OCI-LY1 (cell line): ENCODE data around the gene SLC9A6.

Experiments
- H2AFZ ChIP-seq: fragments of 200-600 bp; sonication (generic), shearing (Covaris generic); 2 replicates; pipeline ENCODE4 v1.6.0; 2014; ENCODE audit warnings: antibody characterized with exemption, mild to moderate bottlenecking, low read length
- H3F3A ChIP-seq: fragments of 200-600 bp; sonication (generic), shearing (Covaris generic); 2 replicates; pipeline ENCODE4 v1.6.0; 2014; ENCODE audit warnings: mild to moderate bottlenecking, antibody characterized with exemption, low read length, moderate library complexity; ENCODE audit not compliant: insufficient read depth
- H3K27ac ChIP-seq: fragments of 200-600 bp; sonication (generic); 2 replicates; pipeline ENCODE4 v1.5.1; 2014; ENCODE audit warnings: low read length, mixed run types, mild to moderate bottlenecking, low read depth; ENCODE audit not compliant: poor library complexity, severe bottlenecking
- H3K27me3 ChIP-seq: fragments of 200-600 bp; sonication (generic); 2 replicates; pipeline ENCODE4 v1.6.0; 2014; ENCODE audit warnings: antibody characterized with exemption, mild to moderate bottlenecking, low read length, moderate library complexity; ENCODE audit not compliant: insufficient read depth
- H3K36me3 ChIP-seq: fragments of 200-600 bp; sonication (generic); 2 replicates; pipeline ENCODE4 v1.6.1; 2014; ENCODE audit warnings: mild to moderate bottlenecking, antibody characterized with exemption, low read length, moderate library complexity, mixed read lengths; ENCODE audit not compliant: insufficient read depth
- H3K4me1 ChIP-seq: fragments of 200-600 bp; sonication (generic); 2 replicates; pipeline ENCODE4 v1.5.1; 2014; ENCODE audit warnings: mild to moderate bottlenecking, low read length, moderate library complexity; ENCODE audit not compliant: insufficient read depth, severe bottlenecking
- H3K4me2 ChIP-seq: fragments of 200-600 bp; sonication (generic), shearing (Covaris generic); 2 replicates; pipeline ENCODE4 v1.6.1; 2014; ENCODE audit warnings: low read length
- H3K4me3 ChIP-seq: fragments of 200-600 bp; sonication (generic); 2 replicates; pipeline ENCODE4 v1.5.1; 2014; ENCODE audit warnings: low read length, low read depth, mild to moderate bottlenecking, mixed read lengths; ENCODE audit not compliant: poor library complexity, severe bottlenecking
- H3K79me2 ChIP-seq: fragments of 200-600 bp; shearing (Covaris generic); 2 replicates; pipeline ENCODE4 v1.6.1; 2016; ENCODE audit warnings: mixed run types, low read length, mixed read lengths; ENCODE audit not compliant: insufficient read depth
- H3K9ac ChIP-seq: fragments of 200-600 bp; sonication (generic), shearing (Covaris generic); 2 replicates; pipeline ENCODE4 v1.6.1; 2014; ENCODE audit warnings: mild to moderate bottlenecking, low read length, mixed read lengths
- H3K9me2 ChIP-seq: fragments of 200-600 bp; sonication (generic), shearing (Covaris generic); 2 replicates; pipeline ENCODE4 v1.6.1; 2014; ENCODE audit warnings: low read depth, mild to moderate bottlenecking, low read length, mixed read lengths
- H3K9me3 ChIP-seq: fragments of 200-600 bp; shearing (Covaris generic); 2 replicates; pipeline ENCODE4 v1.6.1; 2014; ENCODE audit warnings: low read length, mixed read lengths
- H4K20me1 ChIP-seq: fragments of 200-600 bp; sonication (generic), shearing (Covaris generic); 2 replicates; pipeline ENCODE4 v1.6.0; 2016; ENCODE audit warnings: mild to moderate bottlenecking, low read length; ENCODE audit not compliant: insufficient read depth
- EZH2 ChIP-seq: fragments of 200-600 bp; sonication (generic), shearing (Covaris generic); IDR thresholded peaks from 2 replicates; pipeline ENCODE4 v1.8.0; 2017; ENCODE audit warnings: borderline replicate concordance, mixed run types, mild to moderate bottlenecking, antibody characterized with exemption, low read length, moderate library complexity, mixed read lengths
- TF ChIP-seq, protein P1 (sequence below): fragments of 200-600 bp; sonication (generic), shearing (Covaris generic); IDR thresholded peaks from 2 replicates; pipeline ENCODE4 v1.5.1; 2017; ENCODE audit warnings: mild to moderate bottlenecking, antibody characterized with exemption, low read length, moderate library complexity, mixed read lengths

The SLC9A6 gene

GRCh38 chrX:136035663-136036062, 50.4 kb downstream of the SLC9A6 start:
- Histone ChIP-seq H3K4me1 (no peaks in the 10 kb centered on the region), H3K27ac (no peak overlapping the region), H3K4me3 (no peak overlapping the region), H3K79me2 (no peaks in the 10 kb centered on the region), H4K20me1 (no peaks in the 10 kb centered on the region), H3K9me3 (no peaks in the 10 kb centered on the region), H3K9ac (no peak overlapping the region), H3F3A (no peaks in the 10 kb centered on the region), H2AFZ (no peak overlapping the region), H3K9me2 (no peaks in the 10 kb centered on the region), H3K4me2 (no peak overlapping the region), H3K36me3 (no peaks in the 10 kb centered on the region), H3K27me3 (no peaks in the 10 kb centered on the region)
- no peak for TF ChIP-seq EZH2
- TF ChIP-seq, protein P1, sequence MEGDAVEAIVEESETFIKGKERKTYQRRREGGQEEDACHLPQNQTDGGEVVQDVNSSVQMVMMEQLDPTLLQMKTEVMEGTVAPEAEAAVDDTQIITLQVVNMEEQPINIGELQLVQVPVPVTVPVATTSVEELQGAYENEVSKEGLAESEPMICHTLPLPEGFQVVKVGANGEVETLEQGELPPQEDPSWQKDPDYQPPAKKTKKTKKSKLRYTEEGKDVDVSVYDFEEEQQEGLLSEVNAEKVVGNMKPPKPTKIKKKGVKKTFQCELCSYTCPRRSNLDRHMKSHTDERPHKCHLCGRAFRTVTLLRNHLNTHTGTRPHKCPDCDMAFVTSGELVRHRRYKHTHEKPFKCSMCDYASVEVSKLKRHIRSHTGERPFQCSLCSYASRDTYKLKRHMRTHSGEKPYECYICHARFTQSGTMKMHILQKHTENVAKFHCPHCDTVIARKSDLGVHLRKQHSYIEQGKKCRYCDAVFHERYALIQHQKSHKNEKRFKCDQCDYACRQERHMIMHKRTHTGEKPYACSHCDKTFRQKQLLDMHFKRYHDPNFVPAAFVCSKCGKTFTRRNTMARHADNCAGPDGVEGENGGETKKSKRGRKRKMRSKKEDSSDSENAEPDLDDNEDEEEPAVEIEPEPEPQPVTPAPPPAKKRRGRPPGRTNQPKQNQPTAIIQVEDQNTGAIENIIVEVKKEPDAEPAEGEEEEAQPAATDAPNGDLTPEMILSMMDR: no peak

DNA sequence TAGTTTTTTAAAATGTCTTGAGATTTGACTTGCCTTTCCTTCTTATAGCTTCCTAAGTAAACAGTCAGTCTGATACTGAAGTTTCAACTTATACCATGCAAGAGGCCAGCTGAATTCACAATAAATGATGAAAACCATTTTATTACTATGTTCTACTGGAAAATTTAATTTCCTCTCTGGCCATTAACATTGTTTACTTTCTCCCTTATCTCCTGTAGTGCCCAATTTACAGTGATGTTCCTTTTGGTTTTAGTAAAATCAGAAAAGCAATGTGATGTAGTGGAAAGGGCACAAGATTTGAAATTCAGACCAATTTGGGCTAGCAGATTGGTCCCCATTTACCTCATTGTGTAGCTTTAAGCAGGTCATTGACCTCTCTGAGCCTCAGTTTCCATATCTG, 54.2 kb downstream of the SLC9A6 start:
- Histone ChIP-seq H3K27me3 (no peaks in the 10 kb centered on the region), H3K27ac (no peak overlapping the region), H3K4me2 (no peak overlapping the region), H3K9me3 (no peaks in the 10 kb centered on the region), H3K36me3 (no peaks in the 10 kb centered on the region), H4K20me1 (no peaks in the 10 kb centered on the region), H2AFZ (no peak overlapping the region), H3K9ac (no peak overlapping the region), H3K4me3 (no peak overlapping the region), H3K79me2 (no peaks in the 10 kb centered on the region), H3F3A (no peaks in the 10 kb centered on the region), H3K4me1 (no peaks in the 10 kb centered on the region), H3K9me2 (no peaks in the 10 kb centered on the region)
- TF ChIP-seq, protein P1: no peak
- TF ChIP-seq EZH2: no peak

DNA sequence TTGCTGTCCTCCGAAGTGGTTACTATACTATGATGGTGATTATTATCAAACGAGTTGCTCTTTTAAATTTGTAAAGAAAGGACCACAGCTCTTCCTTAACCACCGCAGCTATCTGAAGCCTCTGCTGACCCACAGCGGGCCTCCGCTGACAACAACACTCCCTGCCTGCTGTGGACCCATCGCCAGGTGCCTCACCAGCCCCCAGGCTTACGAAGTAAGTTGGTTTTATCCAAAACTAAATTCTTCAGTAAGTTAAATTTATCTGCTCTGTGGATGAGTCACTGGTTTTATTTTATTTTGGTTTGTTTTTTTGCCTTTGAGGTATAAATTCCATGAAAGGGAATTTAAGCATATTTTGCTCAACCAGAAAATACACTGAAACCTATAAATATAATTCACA, 54.7 kb downstream of the SLC9A6 start:
- no peaks in the 10 kb centered on the region for H3K9me3 ChIP-seq
- H3K4me3 ChIP-seq: no peak overlapping the region
- no peaks in the 10 kb centered on the region for H3K4me1 ChIP-seq
- no peaks in the 10 kb centered on the region for H4K20me1 ChIP-seq
- no peak overlapping the region for H3K4me2 ChIP-seq
- H3K27ac ChIP-seq: no peak overlapping the region
- no peaks in the 10 kb centered on the region for H3K27me3 ChIP-seq
- H3F3A ChIP-seq: no peaks in the 10 kb centered on the region
- no peak overlapping the region for H2AFZ ChIP-seq
- no peak for TF ChIP-seq EZH2
- TF ChIP-seq, protein P1: no peak
- no peaks in the 10 kb centered on the region for H3K36me3 ChIP-seq
- H3K9ac ChIP-seq: no peak overlapping the region
- H3K9me2 ChIP-seq: no peaks in the 10 kb centered on the region
- no peaks in the 10 kb centered on the region for H3K79me2 ChIP-seq
